Activated CD8-positive, alpha-beta memory T cell treated with anti-CD3 and anti-CD28 coated beads, Interleukin-2, amount 10 ng/mL, durations not matched to agents 7 days and 5 days (primary cell): ENCODE data around the gene CAPN13. TPM values are rescaled to one million over a fixed set of nuclear protein-coding genes. Genes with fewer than 3 reads are reported as not detected.
A peak's percentile ranks its signal among the peaks of the same experiment; 100 is the strongest.
"Not testable (repeated sequence)": the region's sequence is repeated elsewhere in the genome, so short reads cannot be mapped to it uniquely, and the experiment has no call there.

ENCODE experiments used
- ATAC-seq: fragments of 150-1000 bp; cut with Tn5 transposase; one replicate; pipeline ENCODE4 v1.10.0; 2021; ENCODE audit warnings: moderate library complexity
- CTCF ChIA-PET: fragments of 350-600 bp; sonication (Branson Sonifier 250); formaldehyde crosslinking; loops from one replicate; lab custom pipeline; 2021; ENCODE audit warnings: antibody characterized with exemption; lab: Charles Lee
- DNase-seq: peaks from one replicate; pipeline ENCODE4 v3.0.0-alpha.2; 2020
- H3K27ac Mint-ChIP-seq: one replicate; pipeline ENCODE4 v1.8.0; 2021; ENCODE audit warnings: mild to moderate bottlenecking, mixed read lengths
- H3K27me3 Mint-ChIP-seq: one replicate; pipeline ENCODE4 v1.8.0; 2021; ENCODE audit warnings: mixed read lengths
- H3K36me3 Mint-ChIP-seq: one replicate; pipeline ENCODE4 v1.8.0; 2021; ENCODE audit warnings: mild to moderate bottlenecking, mixed read lengths
- H3K4me1 Mint-ChIP-seq: one replicate; pipeline ENCODE4 v1.8.0; 2021; ENCODE audit warnings: mixed read lengths
- H3K4me3 Mint-ChIP-seq: one replicate; pipeline ENCODE4 v1.8.0; 2021; ENCODE audit warnings: mild to moderate bottlenecking, moderate library complexity, mixed read lengths
- H3K9me3 Mint-ChIP-seq: one replicate; pipeline ENCODE4 v1.8.0; 2022; ENCODE audit warnings: low read depth, mixed read lengths
- total RNA-seq, 2 experiments: library from RNA; stranded (reverse); gene quantifications; one replicate each; pipeline ENCODE4 v1.2.3, GENCODE V29; 2021

Gene CAPN13
- total RNA-seq, 2 experiments from 2014 or later = not detected

DNA sequence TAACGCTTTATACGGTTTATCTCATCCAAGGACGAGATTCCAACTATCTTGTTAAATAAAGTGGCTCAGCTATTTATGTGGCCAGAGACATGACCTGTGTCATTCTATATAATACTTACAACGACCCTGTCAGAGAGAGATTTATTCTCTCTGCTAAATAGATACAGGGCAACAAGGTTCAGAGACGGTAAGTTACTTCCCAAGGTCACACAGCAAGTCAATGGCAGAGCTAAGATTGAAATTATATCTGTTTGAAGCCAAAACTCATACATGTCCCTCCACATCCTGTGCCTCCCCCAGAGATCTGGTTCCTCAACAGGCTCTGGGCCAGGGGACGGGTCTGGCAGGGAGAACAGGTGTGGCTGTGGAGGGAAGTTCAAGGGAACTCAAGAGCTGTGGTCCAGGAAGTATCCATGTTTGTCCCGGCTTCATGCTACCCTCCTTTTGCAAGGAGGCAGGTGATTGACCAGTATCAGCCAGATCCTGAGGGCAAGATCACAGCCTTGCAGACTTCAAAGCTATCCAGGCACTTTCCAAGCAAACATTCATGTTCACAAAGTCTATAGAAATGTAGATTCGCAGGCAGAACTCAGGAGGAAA lies 99.8 kb downstream of the CAPN13 start:
- ATAC-seq (no peak), DNase-seq (peak; percentile 35)

DNA sequence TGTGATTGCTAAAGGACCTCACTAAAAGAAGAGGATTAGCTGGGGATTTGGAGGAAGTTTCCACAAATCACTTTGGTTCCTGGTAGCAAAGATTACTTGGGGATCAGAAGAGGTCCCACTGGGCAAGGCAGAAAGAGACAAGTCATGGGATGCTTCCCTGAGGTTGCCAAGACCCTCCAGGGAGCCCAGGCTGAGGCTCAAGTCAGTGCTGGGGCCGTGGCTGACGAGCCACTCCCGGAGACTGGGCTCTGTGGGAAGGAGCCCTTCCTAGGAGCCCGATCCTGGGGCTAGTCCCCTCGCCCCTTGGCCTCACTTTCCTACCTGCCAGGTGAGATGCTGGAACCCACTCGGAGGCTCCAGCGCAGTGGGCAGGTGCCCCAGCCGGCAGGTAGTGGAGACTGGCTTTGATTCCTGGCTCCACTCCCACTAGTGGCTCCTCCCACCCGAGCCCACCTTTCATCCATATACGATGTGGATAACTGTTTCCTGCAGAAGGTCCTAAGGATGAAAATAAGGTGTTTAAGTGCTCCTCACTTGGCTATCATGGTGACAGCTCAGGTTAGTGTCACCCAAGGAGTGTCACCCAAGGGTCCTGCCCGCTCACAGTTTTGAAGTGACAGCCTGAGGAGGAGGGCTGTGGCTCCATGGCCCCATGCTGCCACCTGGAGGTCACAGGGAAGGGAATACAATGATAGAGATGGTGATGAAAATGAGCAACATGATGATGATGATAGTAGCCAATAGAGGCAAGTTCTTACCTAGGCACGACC lies 100.5 kb downstream of the CAPN13 start:
- peak; percentile 67 for ATAC-seq
- Mint-ChIP-seq H3K9me3 (peaks cover 11% of the 10 kb centered on the region), H3K27ac (no peak overlapping the region), H3K4me1 (no peaks in the 10 kb centered on the region), H3K27me3 (no peaks in the 10 kb centered on the region), H3K36me3 (peaks cover 6% of the 10 kb centered on the region), H3K4me3 (no peak overlapping the region)
- peak; percentile 75 for DNase-seq
- CTCF ChIA-PET = interaction anchor here (0.6 to 15.0 kb wide), 9 partner anchors 13 to 615 kb away, joined by 3 to 397 read pairs (median 4); no protein-coding TSS in a partner anchor

More for the DNA sequence above, 99.8 kb downstream of the CAPN13 start:
- Mint-ChIP-seq H3K27ac (no peak overlapping the region), H3K4me1 (no peaks in the 10 kb centered on the region), H3K4me3 (no peak overlapping the region), H3K36me3 (no peaks in the 10 kb centered on the region), H3K27me3 (no peaks in the 10 kb centered on the region), H3K9me3 (peaks cover 4% of the 10 kb centered on the region)
- CTCF ChIA-PET = interaction anchor here (0.6 to 15.0 kb wide), 6 partner anchors 26 to 615 kb away, joined by 3 to 397 read pairs (median 4); no protein-coding TSS in a partner anchor

DNA sequence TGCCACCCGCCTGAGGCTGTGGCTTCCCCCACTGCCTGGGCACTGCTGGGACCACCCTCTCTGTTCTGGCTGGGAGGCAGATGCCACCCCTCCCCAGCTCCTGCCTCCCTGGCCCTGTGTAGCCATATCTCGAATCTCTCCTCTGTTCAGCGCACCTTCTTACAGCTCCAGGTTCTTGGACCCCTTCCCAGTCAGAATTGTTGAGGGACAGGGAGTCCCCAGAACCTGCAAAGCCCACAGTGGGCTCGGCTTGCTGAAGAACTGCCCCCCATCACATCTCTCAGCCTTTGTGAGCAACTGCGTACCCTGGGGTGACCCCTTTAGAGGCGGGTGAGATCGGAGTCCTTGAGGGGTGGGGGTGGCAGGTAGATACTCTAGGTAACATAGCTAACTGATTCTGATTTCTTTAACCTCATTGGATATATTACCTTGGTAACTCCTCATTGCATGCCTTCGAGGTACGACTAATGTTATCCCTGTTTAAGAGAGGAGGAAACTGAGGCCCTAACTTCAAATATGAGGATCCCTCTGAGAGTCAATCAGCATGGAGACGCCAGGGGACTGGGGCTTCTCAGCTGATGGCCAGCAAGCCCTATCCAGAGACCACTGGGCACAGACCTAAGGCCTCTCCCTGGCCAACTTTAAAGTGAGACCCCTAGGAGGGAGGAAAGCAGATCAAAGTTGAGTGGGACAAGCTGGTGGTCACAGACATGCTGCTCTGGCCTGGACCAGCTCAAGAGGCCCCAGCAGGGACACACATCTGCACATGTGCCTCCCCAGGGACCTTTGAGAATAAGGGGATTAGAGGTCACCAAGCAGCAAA lies 101.3 kb downstream of the CAPN13 start:
- CTCF ChIA-PET = interaction anchor here (0.5 to 15.0 kb wide), 9 partner anchors 12 to 540 kb away, joined by 3 to 397 read pairs (median 4); no protein-coding TSS in a partner anchor
- Mint-ChIP-seq H3K4me1 (no peaks in the 10 kb centered on the region), H3K9me3 (peaks cover 15% of the 10 kb centered on the region), H3K27ac (no peak overlapping the region), H3K36me3 (peaks cover 7% of the 10 kb centered on the region), H3K4me3 (no peak overlapping the region), H3K27me3 (no peaks in the 10 kb centered on the region)
- peak; percentile 32 for DNase-seq
- ATAC-seq = no peak

DNA sequence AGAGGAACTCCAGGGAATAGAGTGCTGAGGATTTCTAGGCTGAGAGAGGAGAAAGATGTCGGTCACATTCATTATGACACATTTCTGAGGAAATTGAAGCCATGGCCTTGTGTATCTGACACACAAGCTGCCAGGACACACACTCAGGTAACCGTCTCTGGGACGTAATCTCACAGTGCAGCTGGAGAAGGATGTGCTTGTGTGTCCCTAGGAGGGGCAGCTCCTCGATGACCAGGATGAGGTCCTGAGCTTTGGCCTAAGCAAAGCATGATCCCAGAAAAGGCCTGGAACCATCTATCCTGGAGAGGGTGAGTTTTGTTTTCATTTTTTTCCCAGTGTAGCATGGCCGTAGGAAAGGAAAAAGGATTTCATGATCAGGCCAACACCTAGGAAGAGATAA lies 102.2 kb downstream of the CAPN13 start:
- CTCF ChIA-PET = interaction anchor here (9.8 to 15.0 kb wide), 2 partner anchors 496 to 539 kb away, joined by 172 to 397 read pairs; no protein-coding TSS in a partner anchor
- Mint-ChIP-seq H3K27me3 (no peaks in the 10 kb centered on the region), H3K4me1 (no peaks in the 10 kb centered on the region), H3K27ac (no peak overlapping the region), H3K4me3 (no peak overlapping the region), H3K36me3 (peaks cover 7% of the 10 kb centered on the region), H3K9me3 (peaks cover 15% of the 10 kb centered on the region)
- DNase-seq (peak; percentile 36), ATAC-seq (no peak)

DNA sequence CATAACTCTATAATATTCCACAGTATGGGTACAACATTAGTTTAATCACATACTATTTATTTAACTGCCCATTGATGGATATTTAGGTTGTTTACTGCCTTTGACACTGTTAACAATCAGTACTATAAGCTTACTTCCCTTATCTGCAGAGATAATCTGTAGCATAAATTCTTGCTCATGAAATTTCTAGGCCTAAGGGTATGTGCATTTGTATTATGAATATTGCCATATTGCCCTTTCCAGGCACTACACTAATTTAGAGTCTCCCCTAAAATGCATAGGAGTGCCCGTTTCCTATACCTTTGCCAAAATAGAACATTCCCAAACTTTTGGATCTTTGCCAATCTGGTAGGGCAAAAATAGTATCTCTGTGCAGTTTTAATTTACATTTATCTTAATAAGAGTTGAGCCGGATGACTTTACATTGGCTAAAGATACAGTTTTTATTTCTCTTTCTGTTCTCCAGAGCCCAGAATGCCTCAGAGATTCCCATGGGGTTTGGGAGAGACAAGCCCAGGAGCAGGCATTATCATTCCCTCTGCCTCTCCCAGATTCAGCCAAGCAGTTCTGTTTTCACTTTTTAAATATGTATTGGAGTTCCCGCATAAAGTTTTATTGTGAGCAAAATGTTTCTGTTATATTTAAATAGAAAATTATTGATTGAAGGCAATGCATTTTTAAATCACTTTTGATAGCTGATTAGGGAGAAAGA lies 102.8 kb downstream of the CAPN13 start:
- Mint-ChIP-seq H3K4me1 (no peaks in the 10 kb centered on the region), H3K4me3 (no peak overlapping the region), H3K27ac (no peak overlapping the region), H3K27me3 (peaks cover 4% of the 10 kb centered on the region), H3K9me3 (peaks cover 15% of the 10 kb centered on the region), H3K36me3 (peaks cover 7% of the 10 kb centered on the region)
- CTCF ChIA-PET = interaction anchor here (2.5 to 15.0 kb wide), 3 partner anchors 10 to 538 kb away, joined by 7 to 397 read pairs (median 172); no protein-coding TSS in a partner anchor
- DNase-seq = no peak
- ATAC-seq = no peak

DNA sequence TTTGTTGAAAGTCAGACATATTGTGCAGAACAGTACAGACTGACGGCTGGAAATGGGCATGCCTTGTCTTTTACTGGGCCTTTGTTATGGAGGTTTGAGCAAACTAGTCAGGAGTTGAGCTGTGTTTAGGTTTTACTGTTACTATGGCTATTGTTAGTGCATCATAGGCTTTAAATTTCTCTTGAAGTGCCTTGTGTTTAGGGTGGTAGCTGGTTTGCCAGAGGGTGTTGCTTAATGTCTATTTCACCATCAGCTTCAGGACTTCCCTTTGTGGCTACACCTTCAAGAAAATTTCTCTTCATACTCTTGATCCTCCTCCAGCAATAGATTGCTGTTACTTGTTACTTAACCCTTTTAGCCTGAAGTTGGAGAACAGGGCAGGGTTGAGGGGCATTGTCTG lies 104.6 kb downstream of the CAPN13 start:
- ATAC-seq = no peak
- CTCF ChIA-PET = interaction anchor here (1.6 to 15.0 kb wide), 5 partner anchors 9 to 537 kb away, joined by 4 to 397 read pairs (median 7); no protein-coding TSS in a partner anchor
- Mint-ChIP-seq H3K27ac (no peak overlapping the region), H3K4me1 (no peaks in the 10 kb centered on the region), H3K27me3 (peaks cover 4% of the 10 kb centered on the region), H3K9me3 (peaks cover 15% of the 10 kb centered on the region), H3K36me3 (peaks cover 7% of the 10 kb centered on the region), H3K4me3 (no peak overlapping the region)
- no peak for DNase-seq

DNA sequence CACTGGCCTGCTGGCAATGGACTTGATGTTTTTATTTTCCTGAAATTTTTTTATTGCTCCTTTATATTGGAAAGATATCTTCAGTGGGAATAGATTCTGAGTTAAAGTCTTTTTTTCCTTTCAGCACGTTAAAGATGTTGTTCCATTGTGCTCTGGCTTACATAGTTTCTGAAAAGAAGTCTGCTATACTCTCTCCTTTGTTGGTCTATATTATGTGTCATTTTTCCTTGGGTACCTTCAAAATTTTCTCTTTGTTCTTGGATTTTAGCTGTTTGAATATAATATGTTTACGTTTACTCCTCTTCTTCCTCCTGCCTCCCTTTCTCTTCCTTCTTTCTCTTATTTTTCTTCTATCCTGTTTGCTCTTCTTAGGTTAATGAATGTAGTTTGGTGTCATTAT lies 105.5 kb downstream of the CAPN13 start:
- no peak for DNase-seq
- Mint-ChIP-seq H3K27me3 (peaks cover 4% of the 10 kb centered on the region), H3K27ac (no peak overlapping the region), H3K9me3 (peaks cover 15% of the 10 kb centered on the region), H3K4me1 (no peaks in the 10 kb centered on the region), H3K4me3 (no peak overlapping the region), H3K36me3 (peaks cover 7% of the 10 kb centered on the region)
- CTCF ChIA-PET = interaction anchor here (1.6 to 15.0 kb wide), 5 partner anchors 10 to 536 kb away, joined by 4 to 397 read pairs (median 7); no protein-coding TSS in a partner anchor
- ATAC-seq = no peak

DNA sequence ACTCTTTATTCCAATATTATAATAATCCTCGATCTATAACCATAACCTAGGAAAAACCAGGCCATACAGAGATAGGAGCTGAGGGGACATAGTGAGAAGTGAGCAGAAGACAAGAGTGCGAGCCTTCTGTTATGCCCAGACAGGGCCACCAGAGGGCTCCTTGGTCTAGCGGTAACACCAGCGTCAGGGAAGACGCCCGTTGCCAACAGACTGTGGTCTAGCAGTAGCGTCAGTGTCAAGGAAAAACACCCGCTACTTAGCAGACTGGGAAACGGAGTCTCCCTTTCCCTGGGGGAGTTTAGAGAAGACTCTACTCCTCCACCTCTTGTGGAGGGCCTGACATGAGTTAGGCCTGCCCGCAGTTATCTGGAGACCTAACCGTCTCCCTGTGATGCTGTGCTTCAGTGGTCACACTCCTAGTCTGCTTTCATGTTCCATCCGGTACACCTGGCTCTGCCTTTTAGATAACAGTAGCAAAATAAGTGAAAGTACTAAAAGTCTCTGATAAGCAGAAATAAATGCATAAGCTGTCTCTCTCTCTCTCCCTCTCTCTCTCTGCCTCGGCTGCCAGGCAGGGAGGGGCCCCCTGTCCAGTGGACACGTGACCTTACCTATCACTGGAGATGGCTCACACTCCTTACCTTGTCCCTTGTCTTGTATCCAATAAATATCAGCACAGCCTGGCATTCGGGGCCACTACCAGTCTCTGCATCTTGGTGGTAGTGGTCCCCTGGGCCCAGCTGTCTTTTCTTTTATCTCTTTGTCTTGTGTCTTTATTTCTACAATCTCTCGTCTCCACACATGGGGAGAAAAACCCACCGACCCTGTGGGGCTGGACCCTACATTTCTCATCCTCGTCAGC lies 109.8 kb downstream of the CAPN13 start:
- ATAC-seq, H3K4me3 Mint-ChIP-seq, H3K4me1 Mint-ChIP-seq, H3K36me3 Mint-ChIP-seq, H3K27me3 Mint-ChIP-seq, H3K27ac Mint-ChIP-seq: not testable (repeated sequence)
- CTCF ChIA-PET = interaction anchor here (1.0 to 7.8 kb wide), 5 partner anchors 14 to 722 kb away, joined by 3 to 28 read pairs (median 4); no protein-coding TSS in a partner anchor
- DNase-seq = peak; percentile 31
- H3K9me3 Mint-ChIP-seq = peaks cover 11% of the 10 kb centered on the region

DNA sequence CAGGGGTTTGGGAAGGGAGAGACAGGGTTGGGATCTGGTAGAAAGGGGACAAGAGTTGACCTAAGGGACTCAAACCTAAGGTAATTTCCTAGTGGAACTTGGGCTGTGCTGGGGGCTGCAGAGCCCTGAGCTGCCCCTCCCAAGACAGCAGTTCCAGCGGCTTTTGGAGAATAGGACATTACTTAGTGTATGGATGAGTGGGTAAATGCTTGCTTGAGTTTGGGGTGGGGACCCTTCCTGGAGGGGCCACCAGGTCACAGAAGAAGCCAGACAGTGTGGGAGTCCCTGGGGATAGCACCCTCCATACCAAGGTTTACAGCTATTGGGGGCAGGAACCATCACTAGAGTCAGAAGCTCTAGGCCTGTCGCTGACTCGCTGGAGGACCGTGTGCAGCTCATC lies 111.5 kb downstream of the CAPN13 start:
- no peak overlapping the region for H3K4me3 Mint-ChIP-seq
- no peaks in the 10 kb centered on the region for H3K9me3 Mint-ChIP-seq
- DNase-seq (peak; percentile 11), ATAC-seq (no peak)
- CTCF ChIA-PET = interaction anchor here (0.8 to 7.8 kb wide), 4 partner anchors 9 to 531 kb away, joined by 4 to 28 read pairs (median 5); no protein-coding TSS in a partner anchor
- H3K36me3 Mint-ChIP-seq = no peaks in the 10 kb centered on the region
- no peaks in the 10 kb centered on the region for H3K4me1 Mint-ChIP-seq
- H3K27me3 Mint-ChIP-seq = peaks cover 6% of the 10 kb centered on the region
- no peak overlapping the region for H3K27ac Mint-ChIP-seq

DNA sequence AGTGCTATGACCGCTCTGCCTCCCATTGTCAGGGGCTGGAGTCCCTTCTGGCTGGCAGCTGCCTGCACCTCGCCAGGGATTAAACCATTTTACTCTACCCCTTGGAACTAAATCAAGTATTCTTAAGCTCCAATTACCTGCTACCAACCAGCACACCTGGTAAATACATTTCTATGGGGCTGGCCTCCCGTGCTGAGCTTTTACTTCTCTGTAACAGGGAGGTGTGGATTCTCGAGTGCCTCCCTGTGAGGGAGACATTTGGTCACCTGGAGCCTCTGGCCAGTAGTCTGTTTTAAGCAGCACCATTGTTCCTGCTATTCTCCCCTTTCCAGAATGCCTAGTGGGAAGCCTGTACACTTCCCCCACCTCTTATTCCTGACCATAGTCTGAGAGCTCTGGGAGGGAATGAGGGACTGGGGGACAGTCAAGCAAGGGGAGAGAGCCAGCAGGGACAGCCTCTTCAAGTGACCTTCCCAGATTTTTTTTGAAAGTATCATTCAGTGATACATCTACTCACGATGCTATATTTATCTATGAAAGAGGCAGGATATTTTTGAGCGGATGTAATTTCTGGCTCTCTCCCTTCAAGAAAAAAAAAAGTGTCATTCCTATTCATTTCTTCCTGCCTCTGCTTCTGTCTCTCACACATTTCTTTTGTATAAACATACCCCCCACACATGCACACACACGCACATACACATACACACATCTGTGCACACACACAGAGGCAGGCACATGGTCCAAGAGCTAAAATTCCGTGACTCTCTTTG lies 112.8 kb downstream of the CAPN13 start:
- CTCF ChIA-PET = interaction anchor here (1.1 to 7.8 kb wide), 4 partner anchors 12 to 529 kb away, joined by 3 to 28 read pairs (median 4); no protein-coding TSS in a partner anchor
- H3K27ac Mint-ChIP-seq = no peak overlapping the region
- no peaks in the 10 kb centered on the region for H3K36me3 Mint-ChIP-seq
- no peak for ATAC-seq
- no peak overlapping the region for H3K4me3 Mint-ChIP-seq
- peak; percentile 12 for DNase-seq
- peaks cover 3% of the 10 kb centered on the region for H3K27me3 Mint-ChIP-seq
- no peaks in the 10 kb centered on the region for H3K9me3 Mint-ChIP-seq
- H3K4me1 Mint-ChIP-seq = no peaks in the 10 kb centered on the region

DNA sequence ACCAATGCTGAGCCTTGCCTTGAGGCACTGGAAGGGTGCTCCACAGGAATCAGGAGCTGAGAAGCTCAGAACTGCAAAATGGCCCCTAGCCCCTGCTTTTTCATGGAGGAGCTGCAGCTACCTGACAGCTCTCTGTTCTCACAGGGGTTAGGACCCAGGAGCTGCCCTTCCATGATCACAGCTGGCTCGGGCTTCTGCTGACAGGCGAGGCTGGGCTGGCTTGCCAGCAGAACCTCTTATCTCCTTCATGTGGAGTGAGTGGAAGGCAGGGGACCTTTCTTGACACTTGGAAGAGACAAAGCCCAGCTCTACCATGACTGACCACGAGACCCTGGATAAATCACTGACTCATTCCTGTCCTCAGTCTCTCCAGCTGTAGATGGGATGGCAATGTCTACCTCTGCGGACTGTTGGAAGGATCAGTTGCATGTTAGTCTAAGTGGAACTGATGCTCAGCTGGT lies 113.4 kb downstream of the CAPN13 start:
- peaks cover 3% of the 10 kb centered on the region for H3K27me3 Mint-ChIP-seq
- peak; percentile 16 for DNase-seq
- no peaks in the 10 kb centered on the region for H3K36me3 Mint-ChIP-seq
- H3K4me3 Mint-ChIP-seq = no peak overlapping the region
- CTCF ChIA-PET = interaction anchor here (1.0 to 7.8 kb wide), 5 partner anchors 13 to 529 kb away, joined by 3 to 28 read pairs (median 3); no protein-coding TSS in a partner anchor
- H3K27ac Mint-ChIP-seq = no peak overlapping the region
- no peak for ATAC-seq
- no peaks in the 10 kb centered on the region for H3K4me1 Mint-ChIP-seq
- no peaks in the 10 kb centered on the region for H3K9me3 Mint-ChIP-seq
